Psoas muscle (tissue), 8 donors: ENCODE measurements around the gene DLX1. TPM values are rescaled to one million over a fixed set of nuclear protein-coding genes. Genes with fewer than 3 reads are reported as not detected.

Source experiments
- ATAC-seq, 4 donors: fragments of 200-7000 bp; cut with Tn5 transposase; one replicate each; pipeline ENCODE4 v1.9.1; 2020; ENCODE audit warnings: moderate library complexity in 3 of 4, mild to moderate bottlenecking in 2 of 4
- DNase-seq, 2 donors: peaks; one replicate each; pipeline ENCODE4 v3.0.0-alpha.2; 2020
- H3K27ac ChIP-seq: fragments of 200-600 bp; one replicate; pipeline ENCODE4 v1.8.0; 2022
- H3K27me3 ChIP-seq, 3 donors: fragments of 200-600 bp in 1 of 3; one replicate each; pipeline versions ENCODE4 v1.6.1 to v1.8.0; 2013 to 2022; ENCODE audit warnings: low read length in 2 of 3, mild to moderate bottlenecking in 2 of 3, moderate library complexity in 1 of 3; ENCODE audit not compliant: insufficient read depth in 3 of 3
- H3K36me3 ChIP-seq, 2 donors: fragments of 200-600 bp in 1 of 2; one replicate each; pipeline versions ENCODE4 v1.6.1 to v1.8.0; 2013 to 2022; ENCODE audit warnings: low read depth in 1 of 2, mild to moderate bottlenecking in 1 of 2, moderate library complexity in 1 of 2; ENCODE audit not compliant: insufficient read depth in 1 of 2
- H3K4me1 ChIP-seq: fragments of 200-600 bp; one replicate; pipeline ENCODE4 v1.8.0; 2022
- H3K4me3 ChIP-seq: fragments of 200-600 bp; one replicate; pipeline ENCODE4 v1.8.0; 2022; ENCODE audit warnings: mild to moderate bottlenecking
- H3K9me3 ChIP-seq: fragments of 200-600 bp; one replicate; pipeline ENCODE4 v1.8.0; 2022
- CTCF ChIP-seq: fragments of 200-600 bp; IDR thresholded peaks from one replicate; pipeline ENCODE4 v1.8.0; 2022; ENCODE audit warnings: antibody characterized with exemption
- WGBS, 3 donors: extraction: QIAGEN DNeasy Blood & Tissue Kit; methylation state at CpG; one replicate each; pipeline versions ENCODE4 v1.1.6 to v1.1.7; 2013; 5-methylcytosine and 5-hydroxymethylcytosine counted together
- intact Hi-C, 2 donors: fragments of 100-400 bp; cut with DNase I; formaldehyde crosslinking; loops; one replicate each; pipeline versions ENCODE4 v1.11.0 to v1.14.2; 2022
- polyA plus RNA-seq, 3 donors: library from polyadenylated mRNA; stranded (reverse); fragments of 200-250 nt; gene quantifications; one replicate each; pipeline ENCODE4 v1.2.3, GENCODE V29; 2013
- total RNA-seq, 4 donors: library from RNA; stranded (reverse); fragmentation: NEBNext Ultra II Directional in 2 of 4; extraction: Animal tissue kit (Norgen Biotek cat#: 25700) in 2 of 4; gene quantifications; one replicate each; pipeline versions ENCODE4 v1.2.1 to v1.2.4, GENCODE V29; 2021 to 2023
- donor health status: healthy with polysubstance abuse.
- donor health status: DM: no; HTN: no; CAD: no; lungs with moderate emphysema.
- donor health status: Bipolar disorder and iron deficiency.
- donor health status: healthy.
- donor health status: DM: yes; HTN: yes; CAD: no.
- donor health status: DM: no; HTN: no; CAD: no.
- donor health status: DM: no; HTN: no; CAD: no.
- donor health status: DM: yes; HTN: yes; CAD: no.

The DLX1 gene
- total and polyA plus RNA-seq, 7 donors: 0.03 to 0.28 (median 0.15) TPM; not detected in 2

GRCh38 chr2:172129404-172129803 lies 44.1 kb downstream of the DLX1 start:
- TF ChIP-seq CTCF: no peak
- intact Hi-C loops: loop anchor here in 1 of 2 donors (10.0 kb wide), 1 partner anchor 535 kb away; no protein-coding TSS in a partner anchor
- no peak for ATAC-seq

DNA sequence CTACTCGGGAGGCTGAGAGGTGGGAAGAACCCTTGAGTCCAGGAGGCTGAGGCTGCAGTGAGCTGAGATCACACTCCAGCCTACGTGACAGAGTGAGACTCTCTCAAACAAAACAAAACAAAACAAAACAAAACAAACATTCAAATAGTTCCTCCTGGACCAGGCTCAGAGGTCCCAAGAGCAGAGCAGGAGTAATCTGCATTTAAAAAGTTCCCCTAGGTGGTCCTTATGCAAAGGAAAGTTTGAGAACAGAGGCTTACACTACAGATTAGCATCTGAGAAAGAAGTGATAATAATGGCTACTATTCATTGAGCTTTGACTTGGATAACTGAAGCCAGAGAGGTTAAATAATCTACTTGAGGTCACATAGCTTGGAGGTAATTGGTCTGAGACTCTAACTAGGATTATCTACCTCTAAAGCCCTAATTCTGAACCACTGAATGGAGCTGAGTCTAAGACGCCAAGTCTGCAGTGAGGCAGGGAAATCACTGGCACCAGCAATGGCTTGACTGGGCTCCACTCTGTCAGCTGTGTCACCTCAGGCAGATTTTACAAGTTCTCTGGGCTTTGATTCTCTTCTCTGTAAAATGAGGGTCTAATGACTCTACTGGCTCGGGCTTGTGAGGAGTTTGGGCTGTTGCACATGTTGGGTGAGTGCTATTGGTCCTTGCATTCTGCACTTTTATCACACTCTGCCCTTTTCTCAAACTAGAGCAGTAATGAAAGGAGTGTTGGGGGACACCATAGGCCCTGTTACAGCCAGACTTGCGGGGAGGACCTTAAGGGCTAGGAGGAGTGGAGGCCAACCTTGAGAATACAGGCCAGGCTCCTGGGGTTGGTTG lies 46.6 kb downstream of the DLX1 start:
- intact Hi-C loops: loop anchor here in 1 of 2 donors (10.0 kb wide), 1 partner anchor 557 kb away; no protein-coding TSS in a partner anchor
- H3K27me3 ChIP-seq: peaks cover 0 to 4% (median 0%) of the 10 kb centered on the region in 3 donors
- no peak overlapping the region for H3K4me3 ChIP-seq
- no peaks in the 10 kb centered on the region for H3K36me3 ChIP-seq
- no peaks in the 10 kb centered on the region for H3K4me1 ChIP-seq
- no peak for TF ChIP-seq CTCF
- no peak for DNase-seq
- WGBS, 3 donors: 70 to 83% (median 77%) methylated on average over 5 of the region's 5 CpGs
- H3K27ac ChIP-seq: no peak overlapping the region
- no peak for ATAC-seq
- no peaks in the 10 kb centered on the region for H3K9me3 ChIP-seq

More at GRCh38 chr2:172129404-172129803, 44.1 kb downstream of the DLX1 start:
- DNase-seq: no peak
- Histone ChIP-seq H3K36me3 (no peaks in the 10 kb centered on the region), H3K27me3 (no peaks in the 10 kb centered on the region), H3K9me3 (no peaks in the 10 kb centered on the region), H3K4me1 (no peaks in the 10 kb centered on the region), H3K27ac (no peak overlapping the region), H3K4me3 (no peak overlapping the region)

- Histone ChIP-seq H3K4me1 (no peaks in the 10 kb centered on the region), H3K27me3 (peaks cover 0 to 4% (median 0%) of the 10 kb centered on the region in 3 donors), H3K4me3 (no peak overlapping the region), H3K27ac (no peak overlapping the region), H3K36me3 (no peaks in the 10 kb centered on the region), H3K9me3 (no peaks in the 10 kb centered on the region)
- WGBS, 3 donors: 65 to 82% (median 79%) methylated on average over 3 of the region's 3 CpGs
- no peak for DNase-seq
- no peak for ATAC-seq
- no peak for TF ChIP-seq CTCF
- intact Hi-C loops: loop anchor here in 1 of 2 donors (10.0 kb wide), 1 partner anchor 559 kb away; no protein-coding TSS in a partner anchor
These were observed 49.0 kb downstream of the DLX1 start for GRCh38 chr2:172134270-172134669.

GRCh38 chr2:172135446-172135845 lies 50.1 kb downstream of the DLX1 start:
- intact Hi-C loops: loop anchor here in 1 of 2 donors (10.0 kb wide), 1 partner anchor 561 kb away; no protein-coding TSS in a partner anchor
- Histone ChIP-seq H3K27me3 (peaks cover 0 to 4% (median 0%) of the 10 kb centered on the region in 3 donors), H3K4me3 (no peak overlapping the region), H3K36me3 (no peaks in the 10 kb centered on the region), H3K9me3 (no peaks in the 10 kb centered on the region), H3K27ac (no peak overlapping the region), H3K4me1 (no peaks in the 10 kb centered on the region)
- DNase-seq: no peak
- 56 to 62% (median 56%) methylated on average over 4 of the region's 4 CpGs for WGBS, 3 donors
- ATAC-seq: no peak
- TF ChIP-seq CTCF: no peak
